ENCODE results near the gene GRAMD1A.

DNA sequence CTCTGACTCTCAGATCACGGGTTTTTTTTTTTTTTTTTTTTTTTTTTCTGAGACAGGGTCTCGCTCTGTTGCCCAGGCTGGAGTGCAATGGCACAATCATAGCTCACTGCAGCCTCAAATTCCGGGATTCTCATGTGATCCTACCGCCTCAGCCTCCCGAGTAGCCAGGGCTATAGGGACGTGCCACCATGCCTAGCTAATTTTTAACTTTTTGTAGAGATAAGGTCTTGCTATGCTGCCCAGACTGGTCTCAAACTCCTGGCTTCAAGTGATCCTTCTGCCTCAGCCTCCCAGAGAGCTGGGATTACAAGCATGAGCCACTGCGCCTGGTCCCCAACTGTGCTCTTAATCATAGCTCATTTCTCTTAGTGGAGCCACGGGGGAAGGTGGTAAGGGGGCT lies 4.6 kb upstream of the GRAMD1A start:
- TF ChIP-seq, protein P1, sequence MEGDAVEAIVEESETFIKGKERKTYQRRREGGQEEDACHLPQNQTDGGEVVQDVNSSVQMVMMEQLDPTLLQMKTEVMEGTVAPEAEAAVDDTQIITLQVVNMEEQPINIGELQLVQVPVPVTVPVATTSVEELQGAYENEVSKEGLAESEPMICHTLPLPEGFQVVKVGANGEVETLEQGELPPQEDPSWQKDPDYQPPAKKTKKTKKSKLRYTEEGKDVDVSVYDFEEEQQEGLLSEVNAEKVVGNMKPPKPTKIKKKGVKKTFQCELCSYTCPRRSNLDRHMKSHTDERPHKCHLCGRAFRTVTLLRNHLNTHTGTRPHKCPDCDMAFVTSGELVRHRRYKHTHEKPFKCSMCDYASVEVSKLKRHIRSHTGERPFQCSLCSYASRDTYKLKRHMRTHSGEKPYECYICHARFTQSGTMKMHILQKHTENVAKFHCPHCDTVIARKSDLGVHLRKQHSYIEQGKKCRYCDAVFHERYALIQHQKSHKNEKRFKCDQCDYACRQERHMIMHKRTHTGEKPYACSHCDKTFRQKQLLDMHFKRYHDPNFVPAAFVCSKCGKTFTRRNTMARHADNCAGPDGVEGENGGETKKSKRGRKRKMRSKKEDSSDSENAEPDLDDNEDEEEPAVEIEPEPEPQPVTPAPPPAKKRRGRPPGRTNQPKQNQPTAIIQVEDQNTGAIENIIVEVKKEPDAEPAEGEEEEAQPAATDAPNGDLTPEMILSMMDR (conservative IDR thresholded peaks at IDR 0.05) = no peak
- TF ChIP-seq ZFX (IDR thresholded peaks at IDR 0.05) = no peak
